Activated T-cell treated with anti-CD3 and anti-CD28 coated beads for 24 hours (primary cell): ENCODE measurements around the gene GPANK1.
"Not testable (repeated sequence)": the region's sequence is repeated elsewhere in the genome, so short reads cannot be mapped to it uniquely, and the experiment has no call there.

Experiments used
- DNase-seq: peaks from one replicate; pipeline ENCODE4 v3.0.0-alpha.2; 2020; ENCODE audit warnings: low read depth

Gene GPANK1

DNA sequence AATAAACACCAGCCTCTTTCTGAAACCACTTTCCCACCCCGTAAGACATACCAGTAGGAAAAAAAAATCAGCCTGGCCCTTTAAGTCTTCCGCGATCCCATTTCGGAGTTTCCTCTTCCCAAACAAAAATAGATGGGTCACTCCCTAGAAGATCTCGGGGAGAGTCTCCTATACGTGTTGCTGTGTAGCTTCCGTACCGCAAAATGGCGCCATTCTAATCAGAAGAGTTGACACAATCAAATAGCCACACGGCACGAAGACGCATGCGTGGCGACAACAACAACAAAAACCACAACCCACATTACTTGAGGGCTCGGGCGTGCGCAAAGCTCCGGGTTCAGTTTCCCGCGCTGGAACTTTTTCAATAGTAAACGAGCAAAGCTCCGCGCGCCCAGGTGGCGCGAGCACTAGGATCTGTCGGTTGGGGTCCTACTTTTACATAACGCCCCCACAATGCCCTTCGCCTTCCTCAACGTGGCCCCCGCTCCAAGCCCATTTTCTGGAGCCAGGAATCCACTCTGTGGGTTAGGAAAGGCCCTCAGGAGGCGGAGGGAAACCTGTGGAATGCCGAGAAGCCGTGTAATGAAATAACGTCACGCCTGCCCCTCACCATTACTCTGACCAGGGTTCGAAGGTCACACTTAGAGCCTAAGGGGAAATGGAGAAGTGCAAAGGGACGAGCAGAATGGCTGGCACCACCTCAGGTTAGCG lies at the start of gene GPANK1:
Gene GPANK1 (minus strand): TSS at position 208 of the 711 bp plus-strand sequence. CDS start 519 bp downstream, outside the sequence.
- peak; percentile 85 for DNase-seq

DNA sequence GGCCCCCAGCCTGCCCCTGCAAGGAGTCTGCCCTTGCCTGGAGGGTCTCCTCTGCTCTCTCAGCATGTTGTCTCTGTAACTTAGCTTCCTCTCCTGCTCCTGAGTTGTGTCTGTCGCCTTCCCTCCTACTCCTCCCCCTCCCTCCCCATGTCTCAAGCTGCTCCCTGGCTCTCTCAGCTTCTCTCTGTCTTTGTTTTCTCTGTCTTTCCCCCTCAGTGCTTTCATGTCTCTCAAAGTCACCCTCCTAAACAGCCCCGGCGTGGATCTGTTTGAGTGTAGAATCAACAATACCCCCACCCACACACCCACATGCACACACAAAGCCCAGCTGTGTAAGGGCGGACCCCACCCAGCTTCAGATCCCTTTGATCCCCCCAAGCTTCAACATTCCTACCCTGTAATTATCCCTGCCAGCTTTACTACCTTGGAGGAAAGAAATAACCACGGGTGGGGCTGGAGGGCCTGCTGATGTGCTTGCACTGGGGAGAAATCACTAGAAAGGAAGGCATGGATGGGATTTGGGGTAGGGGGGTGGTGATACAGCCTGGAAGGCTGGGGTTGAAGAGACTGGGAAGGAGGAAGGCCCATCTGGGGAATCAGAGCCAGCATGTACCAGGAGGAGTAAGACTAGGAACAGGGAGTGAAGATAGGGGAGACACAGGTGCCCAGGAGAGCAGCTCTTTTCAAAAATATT lies 49.3 kb upstream of the GPANK1 start:
- DNase-seq, result no peak

DNA sequence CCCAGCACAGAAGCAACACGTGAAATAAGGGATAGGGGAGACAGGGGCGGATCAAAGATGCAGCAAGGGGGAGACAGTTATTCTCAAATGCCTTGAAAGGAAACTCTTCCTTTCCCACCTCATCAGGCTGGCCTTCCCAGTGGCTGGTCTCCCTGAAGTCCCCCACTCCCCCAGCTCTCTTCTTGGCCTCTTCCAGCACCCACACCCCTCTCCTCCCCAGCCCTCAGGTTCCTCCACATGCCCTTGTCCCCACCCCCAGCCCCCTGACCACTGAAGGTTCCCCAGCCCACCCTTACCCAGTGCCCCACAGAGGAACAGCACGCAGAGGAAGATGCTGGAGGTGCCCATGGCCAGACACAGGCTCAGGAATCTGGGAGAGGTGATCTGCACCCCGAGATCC lies 48.7 kb upstream of the GPANK1 start:
- no peak for DNase-seq

DNA sequence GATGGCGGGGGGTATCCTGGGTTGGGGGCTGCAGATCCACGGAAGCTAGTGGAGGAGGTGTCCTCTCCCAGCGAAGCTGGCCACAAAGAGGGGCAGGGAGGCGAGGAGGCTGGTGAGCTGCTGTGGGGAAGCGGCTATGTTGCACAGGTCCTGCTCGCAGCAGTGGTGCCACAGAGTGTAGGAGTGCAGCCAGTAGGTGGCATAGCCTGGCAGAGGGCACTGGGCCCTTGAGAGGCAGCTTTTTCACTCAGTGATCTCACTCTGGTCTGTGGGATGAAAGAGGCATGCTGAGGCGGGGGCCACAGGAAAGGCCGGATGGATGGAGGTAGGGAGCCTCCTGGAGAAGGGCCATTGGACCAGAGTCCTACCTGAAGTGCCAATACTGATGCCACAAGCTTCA lies 47.5 kb upstream of the GPANK1 start:
- DNase-seq, result no peak

DNA sequence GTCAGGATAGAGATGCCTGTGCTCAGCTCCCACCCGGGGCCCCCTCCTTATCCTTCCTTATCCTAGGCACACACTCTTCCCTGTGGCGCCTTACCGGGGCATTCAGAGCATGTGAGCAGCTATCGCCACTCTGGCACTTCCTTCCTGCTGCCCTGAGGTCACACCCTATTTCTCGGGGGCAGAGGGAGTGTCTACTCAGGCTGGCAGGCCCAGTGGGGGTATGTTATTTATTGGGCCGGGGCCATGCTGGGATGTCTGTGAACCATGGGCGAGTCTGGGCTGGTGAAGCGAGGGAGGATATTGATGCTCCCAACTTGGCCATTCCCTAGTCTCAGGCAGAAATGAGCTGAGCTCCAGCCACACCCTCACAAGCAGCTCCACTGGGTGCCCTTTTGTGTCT lies 46.4 kb upstream of the GPANK1 start:
- DNase-seq, result no peak

DNA sequence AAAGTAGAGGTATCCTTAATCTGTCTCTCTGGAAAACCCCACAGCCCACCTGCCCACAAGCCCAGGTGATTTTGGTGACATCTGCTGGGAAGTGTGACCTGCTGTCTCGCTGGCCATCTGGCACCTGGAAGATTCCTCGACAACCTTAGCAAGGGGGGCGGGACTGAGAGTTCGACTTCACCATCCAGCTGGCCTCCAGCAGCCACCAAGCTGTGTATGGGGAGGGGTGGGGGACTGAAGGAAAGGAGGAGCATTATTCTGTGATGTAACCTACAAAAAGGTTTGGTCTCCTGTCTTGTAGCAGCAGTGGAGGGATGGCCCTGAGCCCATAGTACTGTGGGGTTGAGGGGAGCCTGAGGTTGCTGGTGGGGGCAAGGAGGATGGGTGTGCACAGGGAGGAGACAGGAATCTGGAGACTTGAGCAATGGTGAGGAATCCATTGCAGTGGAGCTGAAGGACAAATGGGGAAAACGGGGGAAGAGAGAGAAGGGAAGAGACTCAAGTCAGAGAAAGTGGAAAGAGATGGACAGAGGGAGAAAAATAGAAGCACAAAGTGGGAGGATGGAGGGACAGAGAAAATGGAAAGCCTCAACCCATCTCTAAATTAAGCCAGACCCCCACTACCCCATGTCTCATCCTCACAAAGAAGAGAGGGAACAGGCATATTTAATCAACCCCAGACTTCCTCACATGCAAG lies 45.9 kb upstream of the GPANK1 start:
- DNase-seq, result no peak

DNA sequence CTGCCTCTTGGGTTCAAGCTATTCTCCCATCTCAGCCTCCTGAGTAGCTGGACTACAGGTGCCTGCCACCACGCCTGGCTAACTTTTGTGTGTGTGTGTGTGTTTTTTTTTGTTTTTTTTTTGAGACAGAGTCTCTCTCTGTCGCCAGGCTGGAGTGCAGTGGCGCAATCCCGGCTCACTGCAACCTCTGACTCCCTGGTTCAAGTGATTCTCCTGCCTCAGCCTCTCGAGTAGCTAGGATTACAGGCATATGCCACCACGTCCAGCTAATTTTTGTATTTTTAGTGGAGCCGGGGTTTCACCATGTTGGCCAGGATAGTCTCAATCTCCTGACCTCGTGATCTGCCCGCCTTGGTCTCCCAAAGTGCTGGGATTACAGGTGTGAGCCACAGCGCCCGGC lies 44.4 kb upstream of the GPANK1 start:
- not testable (repeated sequence) for DNase-seq

DNA sequence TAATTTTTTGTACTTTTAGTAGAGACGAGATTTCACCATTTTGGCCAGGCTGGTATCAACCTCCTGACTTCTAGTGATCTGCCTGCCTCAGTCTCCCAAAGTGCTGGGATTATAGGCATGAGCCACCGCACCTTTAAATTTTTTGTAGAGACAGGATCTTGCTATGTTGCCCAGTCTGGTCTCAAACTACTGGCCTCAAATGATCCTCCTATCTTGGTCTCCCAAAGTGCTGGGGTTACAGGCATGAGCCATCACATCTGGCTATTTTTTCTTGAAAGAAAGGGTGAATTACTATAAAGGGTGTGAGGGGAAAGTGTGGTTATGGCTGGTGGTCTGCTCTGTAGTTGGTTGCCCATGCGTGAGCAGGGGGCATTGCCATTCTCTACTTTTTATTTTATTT lies 43.4 kb upstream of the GPANK1 start:
- DNase-seq, result no peak

DNA sequence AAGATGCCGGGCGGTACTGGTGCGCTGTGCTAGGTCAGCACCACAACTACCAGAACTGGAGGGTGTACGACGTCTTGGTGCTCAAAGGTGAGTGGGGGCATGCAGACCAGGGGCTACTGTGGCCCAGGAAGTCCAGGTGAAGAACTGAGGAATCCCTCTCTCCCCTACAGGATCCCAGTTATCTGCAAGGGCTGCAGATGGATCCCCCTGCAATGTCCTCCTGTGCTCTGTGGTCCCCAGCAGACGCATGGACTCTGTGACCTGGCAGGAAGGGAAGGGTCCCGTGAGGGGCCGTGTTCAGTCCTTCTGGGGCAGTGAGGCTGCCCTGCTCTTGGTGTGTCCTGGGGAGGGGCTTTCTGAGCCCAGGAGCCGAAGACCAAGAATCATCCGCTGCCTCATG lies 42.9 kb upstream of the GPANK1 start:
- DNase-seq, result no peak

DNA sequence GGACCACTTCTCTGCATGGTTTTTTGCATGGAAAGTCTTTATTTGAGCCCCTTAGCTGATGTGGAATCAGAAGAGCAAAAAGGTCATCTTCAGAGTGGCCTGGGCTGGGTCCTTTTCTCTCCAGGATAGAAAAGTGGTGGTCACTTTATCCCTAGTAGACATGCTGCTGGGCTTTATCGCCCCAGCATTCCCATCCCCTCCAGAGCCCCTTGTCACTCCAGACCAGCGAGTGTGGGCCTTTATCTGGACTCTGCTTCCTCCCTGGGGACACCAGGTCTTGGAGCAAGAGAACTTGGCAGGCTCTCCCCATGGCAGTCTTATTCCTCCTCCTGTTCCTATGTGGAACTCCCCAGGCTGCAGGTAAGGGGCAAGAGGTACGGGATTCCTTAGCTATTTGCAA lies 41.8 kb upstream of the GPANK1 start, which contains the start of gene LY6G6F:
Gene LY6G6F (plus strand): TSS at position 268 of the 400 bp plus-strand sequence. CDS start 41 bp downstream, at position 309.
- no peak for DNase-seq

DNA sequence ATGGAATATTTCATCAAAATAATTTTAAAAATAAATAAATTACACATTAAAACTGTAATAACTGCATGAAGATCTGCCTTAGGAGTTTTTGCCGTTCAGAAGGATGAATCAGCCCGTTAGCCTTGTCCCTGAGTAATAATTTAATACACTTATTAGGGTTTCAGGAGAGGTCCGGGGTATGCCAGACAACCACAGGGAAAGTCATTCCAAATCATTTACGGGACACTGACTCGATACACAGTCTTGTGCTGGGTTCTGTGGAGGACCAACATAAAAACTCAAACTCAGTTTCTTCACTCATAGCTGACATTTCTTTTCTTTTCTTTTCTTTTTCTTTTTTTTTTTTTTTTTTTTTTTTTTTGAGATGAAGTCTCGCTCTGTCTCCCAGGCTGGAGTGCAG lies 41.1 kb upstream of the GPANK1 start:
- no peak for DNase-seq

DNA sequence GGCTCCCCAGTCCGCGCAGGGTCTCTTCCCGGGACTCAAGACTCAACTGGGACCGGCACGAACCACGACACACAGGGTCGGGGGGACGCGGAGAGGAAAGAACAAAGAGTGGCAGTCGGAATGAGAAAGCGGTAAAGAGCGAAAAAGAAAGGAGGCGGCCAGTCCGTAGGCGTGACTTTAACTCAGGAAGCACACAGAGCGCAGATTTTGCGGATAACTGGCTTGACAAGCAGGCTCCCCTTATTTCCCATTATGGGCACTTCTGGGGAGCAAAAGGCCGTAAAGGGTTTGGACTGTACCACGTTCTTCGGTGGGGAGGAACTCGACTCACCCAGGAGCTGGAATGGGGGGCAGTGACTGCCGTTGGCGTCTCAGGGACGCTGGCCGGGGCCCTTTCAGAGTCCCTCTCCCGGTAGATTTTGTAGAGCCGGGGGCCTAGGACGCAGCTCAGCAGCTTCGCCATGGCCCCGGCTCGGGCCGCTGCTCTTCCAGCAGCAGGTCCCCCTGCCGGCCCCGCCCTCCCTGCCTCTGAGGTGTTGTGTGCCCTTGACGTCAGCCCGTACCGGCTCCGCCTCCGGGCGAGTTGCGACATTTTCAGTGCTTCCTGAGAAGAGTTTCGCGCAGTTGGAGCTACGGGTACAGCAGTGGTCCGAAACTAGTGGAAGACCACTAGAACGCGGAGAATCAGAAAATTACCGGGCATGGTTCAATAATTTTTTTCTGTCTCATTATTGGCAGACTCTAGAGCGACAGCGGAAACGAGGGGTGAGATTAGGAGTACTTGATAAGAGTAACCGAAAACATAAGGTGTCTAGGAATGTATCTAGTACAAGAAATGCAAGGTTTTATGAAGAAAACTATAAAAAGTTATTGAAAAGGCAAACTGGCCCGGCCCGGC lies 38.3 kb upstream of the GPANK1 start, which contains the start of gene ABHD16A:
Gene ABHD16A (minus strand): TSS at position 506 of the 898 bp plus-strand sequence. CDS start 43 bp downstream, at position 463.
- DNase-seq, result peak; percentile 96

DNA sequence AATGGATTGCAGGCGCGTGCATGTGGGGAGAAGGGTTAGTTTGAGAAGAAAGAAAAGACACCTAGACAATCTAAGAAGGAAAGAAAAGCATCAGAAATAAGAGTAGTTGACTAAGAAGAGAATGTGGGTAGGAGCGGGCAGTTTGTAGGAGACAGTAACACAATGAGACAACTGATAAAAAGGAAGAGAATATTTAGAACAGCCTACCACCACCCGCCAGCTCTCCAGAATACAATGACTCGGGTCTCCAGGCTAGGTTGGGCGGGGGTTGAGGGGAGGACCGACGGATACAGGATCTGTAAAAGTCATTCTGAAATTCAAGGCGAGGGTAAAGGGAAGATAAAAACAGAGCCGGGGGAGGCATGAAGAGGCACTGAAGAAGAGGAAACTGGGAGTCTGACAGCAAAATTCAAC lies 37.6 kb upstream of the GPANK1 start:
- peak; percentile 18 for DNase-seq

DNA sequence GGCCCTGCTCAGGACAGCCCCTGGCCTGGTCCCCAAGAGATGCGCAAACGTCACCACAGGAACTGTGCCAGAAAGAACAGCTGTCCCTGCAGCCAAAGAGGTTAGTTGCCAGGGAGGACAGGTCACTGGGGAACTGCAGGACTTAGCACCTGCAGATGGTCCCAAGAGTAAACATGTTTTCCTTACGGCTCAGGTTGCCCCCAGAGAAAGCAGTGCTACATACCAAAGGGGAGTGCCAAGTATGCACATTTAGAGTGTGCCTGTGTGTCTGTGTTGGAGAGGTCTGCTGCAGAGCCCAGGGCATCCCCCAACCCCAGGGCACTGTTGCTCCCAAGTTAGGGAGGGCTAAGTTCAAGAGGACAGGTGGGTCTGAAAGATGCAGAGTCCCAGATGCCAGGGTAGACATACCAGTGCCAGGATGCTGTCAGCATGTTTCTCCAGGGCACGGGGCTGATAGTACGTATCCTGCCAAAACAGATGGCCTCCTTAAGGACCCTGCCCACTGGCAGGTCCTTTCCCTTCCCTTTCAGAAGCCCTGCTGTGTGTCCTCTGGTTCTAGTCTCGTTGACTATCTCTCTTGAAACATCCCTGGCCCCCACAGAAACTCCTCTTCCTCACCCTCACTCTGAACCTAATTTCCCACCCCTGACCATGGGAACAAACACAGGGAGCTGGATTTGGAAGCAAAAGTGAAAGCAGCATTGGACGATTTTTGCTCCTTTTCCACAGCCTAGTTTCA lies 37.0 kb upstream of the GPANK1 start:
- DNase-seq, result no peak

DNA sequence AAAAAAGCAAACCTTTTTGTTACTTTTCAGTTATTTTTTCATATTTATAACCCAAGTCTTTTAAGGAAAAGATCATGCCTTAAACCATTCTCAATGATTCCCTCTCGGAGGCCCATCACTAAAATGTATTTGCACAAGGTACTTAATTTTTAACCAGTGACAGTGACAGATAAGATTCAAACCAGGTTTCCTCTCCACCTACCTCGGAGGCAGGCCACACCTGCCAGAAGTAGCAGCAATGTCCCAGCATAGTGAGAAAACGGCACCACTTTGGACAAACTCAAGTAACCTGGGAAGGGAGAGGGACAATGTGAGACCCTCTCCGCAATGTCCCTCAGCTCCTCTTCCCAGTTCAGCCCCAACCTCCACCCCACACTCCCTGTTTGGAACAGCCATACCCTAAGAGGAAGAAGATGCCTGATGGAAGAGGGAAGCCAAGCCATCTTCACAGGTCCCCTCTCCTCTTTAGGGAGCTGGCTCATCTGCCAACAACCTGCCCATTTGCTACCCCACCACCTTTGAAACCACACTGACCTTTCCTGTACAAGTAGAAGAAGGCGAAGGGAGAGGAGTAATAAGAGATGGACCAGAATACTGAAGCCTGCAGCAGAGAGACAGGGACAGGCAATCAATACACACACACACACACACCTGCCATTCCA lies 36.1 kb upstream of the GPANK1 start:
- no peak for DNase-seq

DNA sequence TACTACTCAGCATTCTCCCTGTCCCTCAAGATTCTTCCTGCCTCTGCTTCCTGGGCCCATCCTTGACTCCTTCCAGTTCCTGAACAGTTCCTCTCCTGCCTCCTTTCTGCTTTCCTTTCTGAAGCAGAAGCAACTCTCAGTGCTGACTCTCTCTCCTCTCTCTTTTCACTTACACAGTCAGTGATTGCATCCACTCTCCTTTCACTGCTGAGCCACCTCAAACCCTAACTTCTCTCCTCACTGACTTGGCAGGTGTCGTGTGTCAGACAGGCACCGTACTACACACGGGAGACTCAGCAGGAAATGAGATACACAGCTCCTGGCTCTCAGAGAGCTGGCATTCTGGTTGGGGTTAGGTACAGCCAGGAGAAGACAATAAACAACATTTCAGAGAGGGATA lies 32.8 kb upstream of the GPANK1 start:
- DNase-seq, result no peak

DNA sequence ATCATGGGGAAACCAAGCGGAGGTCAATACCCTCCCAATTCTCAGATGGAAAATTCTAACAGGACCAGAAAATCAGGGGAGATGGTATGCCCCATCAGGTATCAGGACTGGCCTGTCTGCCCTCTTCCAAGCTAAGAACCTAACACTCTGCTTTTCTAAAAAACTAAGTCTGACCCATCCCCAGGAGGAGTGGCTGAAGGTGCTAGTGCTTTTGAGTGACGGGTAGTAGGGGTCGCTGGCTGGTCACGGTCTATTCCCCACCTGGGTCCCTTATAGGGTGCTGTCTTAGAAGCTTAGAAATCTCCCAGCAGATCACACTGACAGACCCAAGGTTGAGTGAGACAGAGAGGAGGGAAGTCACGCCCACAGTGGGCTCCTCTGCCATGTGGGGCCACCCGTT lies 28.7 kb upstream of the GPANK1 start:
- DNase-seq, result no peak

DNA sequence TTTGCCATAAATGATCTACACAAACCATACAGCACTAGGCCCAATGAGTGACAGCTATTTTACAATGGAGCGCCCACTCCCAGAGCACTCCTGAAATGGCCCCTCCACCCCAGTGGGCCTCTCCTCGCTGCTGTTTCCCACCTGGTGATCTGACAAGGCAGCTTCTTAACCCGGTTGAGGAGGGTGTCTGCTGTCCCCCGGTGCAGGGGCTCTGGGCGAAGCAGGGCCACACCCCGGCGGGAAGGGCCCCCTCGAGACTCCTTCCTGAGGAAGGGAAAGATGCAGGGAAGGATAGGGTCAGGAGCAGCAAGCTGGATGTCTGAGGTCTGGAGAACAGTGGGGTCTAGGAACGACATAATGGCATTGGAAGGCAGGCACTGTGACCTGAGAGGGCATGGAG lies 28.1 kb upstream of the GPANK1 start:
- DNase-seq, result no peak

DNA sequence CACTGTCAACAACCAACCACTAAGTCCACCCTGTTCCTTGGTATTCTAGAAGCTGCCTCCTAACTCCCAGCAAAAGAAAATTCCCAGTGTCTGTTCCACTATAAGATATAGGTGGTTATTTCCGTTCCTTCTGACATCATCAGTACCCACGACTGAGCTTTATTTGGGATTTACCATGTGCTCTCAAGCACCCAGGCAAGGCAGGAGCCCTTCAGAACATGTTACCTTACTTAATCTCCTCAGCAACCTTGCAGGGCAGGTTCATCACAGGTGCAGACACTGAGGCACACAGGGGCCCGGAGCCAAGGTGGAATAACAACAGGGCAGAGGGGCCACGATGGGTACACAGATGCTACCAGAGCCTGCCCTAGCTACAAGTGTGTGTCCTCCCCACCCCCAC lies 27.6 kb upstream of the GPANK1 start:
- DNase-seq, result no peak

DNA sequence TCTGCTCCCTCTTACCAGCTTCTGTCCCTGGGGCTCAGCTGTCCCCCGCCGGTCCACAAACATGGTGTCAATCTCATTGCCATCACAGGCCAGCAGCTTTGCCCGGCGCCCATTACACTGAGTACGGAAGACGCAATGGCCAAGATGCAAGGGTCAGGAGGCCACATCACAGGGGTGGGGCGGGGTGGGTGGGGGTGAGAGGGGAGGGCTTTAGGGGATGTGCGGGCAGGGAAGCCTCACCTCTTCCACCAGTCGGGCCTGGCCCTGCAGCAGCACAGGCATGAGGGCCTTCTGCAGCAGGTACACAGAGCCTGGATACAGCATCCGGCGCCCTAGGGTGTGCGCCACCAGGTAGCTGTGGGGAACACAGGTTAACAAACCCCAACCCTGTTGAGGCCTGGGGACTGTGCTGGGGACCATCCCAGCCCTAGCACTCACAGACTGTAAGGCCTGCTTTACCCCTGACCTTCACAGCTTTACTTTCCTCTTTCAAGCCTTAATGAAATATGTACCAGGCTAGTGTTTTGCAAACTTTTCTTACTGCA lies 26.8 kb upstream of the GPANK1 start:
- no peak for DNase-seq
